ENCODE data around the gene PPT1. TPM values are rescaled to one million over a fixed set of nuclear protein-coding genes. Genes with fewer than 3 reads are reported as not detected.
"Not testable (repeated sequence)": the region's sequence is repeated elsewhere in the genome, so short reads cannot be mapped to it uniquely, and the experiment has no call there.

PPT1 gene
- total RNA-seq, 1 donor = 70.8 TPM

- H3K4me3 ChIP-seq (ENCODE audit: low read depth, low read length) = no peak overlapping the region
- peak; percentile 73 for DNase-seq (ENCODE audit: low read depth)
- no peak for TF ChIP-seq CTCF (IDR thresholded peaks at IDR 0.05; ENCODE audit: insufficient read depth, low read depth, low read length)
Observed at GRCh38 chr1:40092706-40093639, 4.1 kb downstream of the PPT1 start.

- H3K4me3 ChIP-seq (ENCODE audit: low read depth, low read length) = no peak overlapping the region
- no peak for TF ChIP-seq CTCF (IDR thresholded peaks at IDR 0.05; ENCODE audit: insufficient read depth, low read depth, low read length)
- DNase-seq (ENCODE audit: low read depth) = peak; percentile 56
Observed at GRCh38 chr1:40092241-40092640, 4.8 kb downstream of the PPT1 start.

- no peak overlapping the region for H3K4me3 ChIP-seq (ENCODE audit: low read depth, low read length)
- no peak for DNase-seq (ENCODE audit: low read depth)
- TF ChIP-seq CTCF (IDR thresholded peaks at IDR 0.05; ENCODE audit: insufficient read depth, low read depth, low read length) = no peak
Observed at GRCh38 chr1:40090652-40091355, 6.2 kb downstream of the PPT1 start.

GRCh38 chr1:40084750-40085149 lies 12.3 kb downstream of the PPT1 start:
- H3K4me3 ChIP-seq (ENCODE audit: low read depth, low read length) = not testable (repeated sequence)
- DNase-seq (ENCODE audit: low read depth) = peak; percentile 61
- peak; percentile 75 for TF ChIP-seq CTCF (IDR thresholded peaks at IDR 0.05; ENCODE audit: insufficient read depth, low read depth, low read length)

GRCh38 chr1:40081871-40082270 lies 15.2 kb downstream of the PPT1 start:
- DNase-seq (ENCODE audit: low read depth) = no peak
- no peak for TF ChIP-seq CTCF (IDR thresholded peaks at IDR 0.05; ENCODE audit: insufficient read depth, low read depth, low read length)
- H3K4me3 ChIP-seq (ENCODE audit: low read depth, low read length) = no peak overlapping the region

- DNase-seq (ENCODE audit: low read depth) = no peak
- TF ChIP-seq CTCF (IDR thresholded peaks at IDR 0.05; ENCODE audit: insufficient read depth, low read depth, low read length) = no peak
- no peak overlapping the region for H3K4me3 ChIP-seq (ENCODE audit: low read depth, low read length)
Observed at GRCh38 chr1:40079774-40080400, 17.2 kb downstream of the PPT1 start.

Data from fibroblast of villous mesenchyme (primary cell).